HEK293T (cell line): ENCODE data around the gene CAST.

Experiments used
- BHLHE40 ChIP-seq: fragments of 450-650 bp; IDR thresholded peaks from 2 replicates; pipeline ENCODE4 v1.6.1; 2016; ENCODE audit warnings: mild to moderate bottlenecking, moderate library complexity, borderline replicate concordance
- ELF4 ChIP-seq: fragments of 450-650 bp; IDR thresholded peaks from 2 replicates; pipeline ENCODE4 v1.6.1; 2017; ENCODE audit warnings: antibody characterized with exemption
- FOXK2 ChIP-seq: fragments of 450-650 bp; IDR thresholded peaks from 2 replicates; pipeline ENCODE4 v1.6.1; 2016; ENCODE audit warnings: mild to moderate bottlenecking
- FOXM1 ChIP-seq: fragments of 450-650 bp; IDR thresholded peaks from 2 replicates; pipeline ENCODE4 v1.6.1; 2017; ENCODE audit warnings: mild to moderate bottlenecking, borderline replicate concordance
- NFRKB ChIP-seq: fragments of 450-650 bp; IDR thresholded peaks from 2 replicates; pipeline ENCODE4 v1.6.1; 2016; ENCODE audit warnings: mild to moderate bottlenecking, moderate library complexity
- PKNOX1 ChIP-seq: fragments of 450-650 bp; IDR thresholded peaks from 2 replicates; pipeline ENCODE4 v1.6.1; 2016
- SUZ12 ChIP-seq: fragments of 450-650 bp; IDR thresholded peaks from 2 replicates; pipeline ENCODE4 v1.6.1; 2016; ENCODE audit warnings: mild to moderate bottlenecking

- TF ChIP-seq FOXM1 (no peak), FOXK2 (no peak), PKNOX1 (no peak), NFRKB (no peak), BHLHE40 (no peak), SUZ12 (no peak), ELF4 (no peak)
These were observed 27.3 kb upstream of the CAST start for GRCh38 chr5:96634881-96635280.
